SHP77 (cell line): ENCODE data around the gene FAM219A.
"Not testable (repeated sequence)": the region's sequence is repeated elsewhere in the genome, so short reads cannot be mapped to it uniquely, and the experiment has no call there.

Experiments used
- DNase-seq, 2 experiments: peaks; one replicate each; lab custom pipeline; 2025; lab: John Stamatoyannopoulos, UW

Gene FAM219A

GRCh38 chr9:34443533-34443932 lies 14.8 kb downstream of the FAM219A start:
- no peak for DNase-seq

DNA sequence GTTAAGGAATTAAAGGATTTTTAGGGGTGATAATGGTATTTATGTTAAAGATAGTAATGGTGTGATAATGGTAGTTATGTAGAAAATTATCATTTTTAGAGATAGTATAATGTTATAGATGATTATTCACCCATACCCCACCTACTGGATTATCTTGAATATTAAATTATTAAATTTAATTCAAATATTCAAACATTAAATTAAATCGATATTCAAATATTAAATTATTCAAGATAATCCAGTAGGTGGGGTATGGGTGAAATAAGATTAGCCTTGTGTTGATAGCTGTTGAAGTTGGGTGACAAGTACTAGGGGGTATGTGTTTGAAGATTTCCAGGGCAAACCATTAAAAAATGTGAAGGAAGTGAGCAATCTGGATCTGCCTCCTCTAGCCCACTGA lies 15.6 kb downstream of the FAM219A start:
- DNase-seq, result no peak

DNA sequence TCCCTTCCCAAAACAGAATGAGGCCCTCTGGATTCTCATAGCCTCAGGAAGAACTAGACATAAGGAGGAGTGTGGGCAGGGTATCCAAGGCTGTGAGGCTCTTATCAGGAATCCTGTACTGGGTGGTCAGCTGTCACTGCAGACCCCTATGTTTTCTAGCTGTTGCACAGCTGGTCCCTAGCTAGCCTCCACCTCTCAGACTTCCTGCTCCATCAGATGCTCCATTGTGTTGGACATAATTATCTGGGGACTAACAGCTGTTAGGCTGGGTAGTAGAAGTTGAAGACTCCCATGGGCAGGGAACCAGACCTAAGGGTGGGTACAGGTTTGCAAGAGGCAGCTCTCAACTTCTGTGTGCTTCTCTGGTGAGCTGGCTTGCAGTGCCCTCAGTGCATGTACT lies 18.4 kb downstream of the FAM219A start:
- DNase-seq, result no peak

DNA sequence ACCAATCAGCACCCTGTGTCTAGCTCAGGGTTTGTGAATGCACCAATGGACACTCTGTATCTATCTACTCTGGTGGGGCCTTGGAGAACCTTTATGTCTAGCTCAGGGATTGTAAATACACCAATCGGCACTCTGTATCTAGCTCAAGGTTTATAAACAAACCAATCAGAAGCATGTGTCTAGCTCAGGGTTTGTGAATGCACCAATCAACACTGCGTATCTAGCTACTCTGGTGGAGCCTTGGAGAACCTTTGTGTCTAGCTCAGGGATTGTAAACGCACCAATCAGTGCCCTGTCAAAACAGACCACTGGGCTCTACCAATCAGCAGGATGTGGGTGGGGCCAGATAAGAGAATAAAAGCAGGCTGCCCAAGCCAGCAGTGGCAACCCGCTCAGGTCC lies 19.9 kb downstream of the FAM219A start:
- not testable (repeated sequence) for DNase-seq

DNA sequence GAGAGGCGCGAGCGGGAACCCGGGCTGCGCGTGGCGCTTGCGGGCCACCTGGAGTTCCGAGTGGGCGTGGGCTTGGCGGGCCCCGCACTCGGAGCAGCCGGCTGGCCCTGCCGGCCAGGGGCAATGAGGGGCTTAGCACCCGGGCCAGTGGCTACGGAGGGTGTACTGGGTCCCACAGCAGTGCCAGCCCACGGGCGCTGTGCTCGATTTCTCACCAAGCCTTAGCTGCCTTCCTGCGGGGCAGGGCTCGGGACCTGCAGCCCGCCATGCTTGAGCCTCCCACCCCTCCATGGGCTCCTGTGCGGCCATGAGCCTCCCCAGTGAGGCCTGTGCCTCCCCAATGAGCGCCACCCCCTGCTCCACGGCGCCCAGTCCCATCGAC lies 20.5 kb downstream of the FAM219A start:
- DNase-seq, result not testable (repeated sequence)

DNA sequence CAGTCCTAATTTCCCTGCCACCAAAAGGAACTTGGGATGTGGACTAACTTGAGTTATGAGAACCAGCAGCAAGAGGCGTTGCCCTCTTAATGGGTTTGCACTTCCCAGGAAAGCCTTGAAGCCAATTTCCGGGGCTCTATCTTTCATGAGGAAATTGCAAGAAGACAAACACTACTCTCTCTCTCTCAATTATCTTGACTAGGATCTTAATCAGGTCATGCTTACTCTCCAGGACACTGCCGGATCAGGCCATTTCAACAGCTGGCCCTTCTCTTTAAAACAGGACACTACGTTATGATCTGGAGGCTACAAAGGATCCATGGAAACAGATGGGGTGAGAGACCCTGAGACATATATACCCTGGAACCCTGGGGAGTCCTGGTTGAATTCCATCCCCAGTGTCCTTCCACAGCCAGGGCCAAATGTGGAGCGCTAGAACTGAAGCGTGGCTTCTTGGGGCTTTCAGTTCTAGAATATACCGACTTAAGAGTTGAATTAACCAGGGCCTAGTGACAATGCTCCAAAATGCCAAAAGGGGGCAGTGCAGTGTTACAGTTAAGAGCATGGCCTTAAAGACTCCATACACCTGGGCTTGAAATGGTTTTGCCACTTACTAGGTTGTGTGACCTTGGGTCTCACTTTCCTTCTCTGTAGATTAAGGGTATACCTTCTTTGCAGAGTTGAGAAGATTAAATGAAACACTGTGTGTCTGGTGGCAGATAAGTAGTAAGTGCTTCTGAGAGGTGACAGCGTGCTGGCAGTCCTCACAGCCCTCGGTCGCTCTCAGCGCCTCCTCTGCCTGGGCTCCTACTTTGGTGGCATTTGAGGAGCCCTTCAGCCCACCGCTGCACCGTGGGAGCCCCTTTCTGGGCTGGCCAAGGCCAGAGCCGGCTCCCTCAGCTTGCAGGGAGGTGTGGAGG lies 21.1 kb downstream of the FAM219A start:
- DNase-seq, result peak in 1 of 2 experiments; percentile 33

DNA sequence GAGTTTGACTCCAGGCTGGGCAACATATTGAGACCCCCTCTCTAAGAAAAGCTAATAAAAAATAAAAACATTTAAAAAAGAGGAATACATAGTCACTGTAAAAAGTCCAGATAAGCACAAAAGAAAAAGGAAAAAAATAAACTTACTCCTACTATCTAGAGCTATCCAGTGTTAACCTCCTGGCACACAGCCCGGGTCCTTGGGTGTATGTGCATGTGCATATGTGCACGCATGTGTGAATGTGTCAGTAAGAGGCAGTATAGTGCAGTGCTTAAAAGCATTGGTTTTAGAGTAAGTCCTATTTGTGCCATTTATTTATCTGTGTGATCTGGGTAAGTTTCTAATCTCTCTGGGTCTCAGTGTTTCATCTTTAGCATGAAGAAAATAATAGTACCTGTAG lies 26.7 kb downstream of the FAM219A start:
- DNase-seq, result no peak

DNA sequence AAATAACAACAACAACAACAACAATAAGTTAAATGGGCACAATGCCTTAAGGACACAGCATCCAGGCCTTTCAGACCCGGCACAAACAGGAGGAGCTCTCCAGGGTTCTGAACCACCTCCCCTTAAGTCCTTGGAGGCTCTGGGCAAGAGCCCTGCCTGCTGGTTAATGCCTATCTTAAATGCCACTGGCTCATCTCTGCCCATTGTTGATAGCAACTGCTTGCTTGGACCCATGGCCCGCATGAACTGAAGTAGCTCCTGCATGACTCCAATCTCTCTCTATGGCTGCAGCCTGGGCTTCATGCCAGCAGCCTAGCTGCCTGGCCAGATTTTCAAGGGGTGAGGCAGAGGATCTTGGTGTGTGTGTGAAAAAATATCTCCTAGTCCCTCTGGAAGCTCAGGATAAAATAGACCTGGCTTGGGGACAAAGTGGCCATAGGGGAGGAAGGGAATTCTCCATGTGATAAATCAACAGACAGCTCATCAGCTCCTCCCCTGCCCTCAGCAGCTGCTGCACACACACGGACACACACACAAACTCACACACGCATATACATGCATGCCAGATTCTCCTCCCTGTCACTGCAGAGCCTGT lies 27.4 kb downstream of the FAM219A start:
- peak; percentile 49 to 70 for DNase-seq

- DNase-seq, result no peak
Observed at GRCh38 chr9:34428325-34428958, 29.9 kb downstream of the FAM219A start.

DNA sequence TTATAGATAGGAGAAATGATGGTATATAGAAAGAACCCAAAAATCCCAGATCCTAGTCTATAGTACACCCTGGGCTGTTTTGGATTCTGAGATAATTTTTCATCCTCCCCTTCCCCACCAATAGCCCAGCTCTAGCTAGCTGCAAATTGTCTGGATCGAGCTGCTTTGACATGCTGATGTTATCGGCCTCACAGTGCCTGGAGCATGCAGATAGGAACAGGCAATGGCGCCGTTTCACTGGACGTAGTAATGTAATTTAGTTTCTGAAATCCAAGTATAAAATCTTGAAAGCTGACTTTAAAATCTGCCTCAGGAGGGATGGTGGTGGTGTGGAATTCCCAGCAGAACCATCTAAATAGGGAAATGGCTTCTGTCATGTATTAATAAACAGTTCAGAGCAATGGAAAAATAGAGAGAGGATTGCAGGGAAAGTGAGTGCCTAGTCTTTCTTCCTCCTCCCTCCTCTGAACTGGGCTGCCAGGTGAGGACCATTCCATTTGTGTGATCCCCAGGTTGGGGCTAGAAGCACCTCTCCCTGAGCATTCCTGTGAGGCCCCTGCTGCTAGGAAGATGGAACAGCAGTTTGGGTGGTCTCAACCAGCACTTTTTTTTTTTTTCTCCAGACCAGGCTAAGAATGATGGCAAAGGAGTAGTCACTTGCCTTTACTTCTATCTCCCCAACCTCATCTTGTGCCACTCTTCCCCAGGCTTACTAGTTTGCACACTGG lies 31.9 kb downstream of the FAM219A start:
- no peak for DNase-seq

DNA sequence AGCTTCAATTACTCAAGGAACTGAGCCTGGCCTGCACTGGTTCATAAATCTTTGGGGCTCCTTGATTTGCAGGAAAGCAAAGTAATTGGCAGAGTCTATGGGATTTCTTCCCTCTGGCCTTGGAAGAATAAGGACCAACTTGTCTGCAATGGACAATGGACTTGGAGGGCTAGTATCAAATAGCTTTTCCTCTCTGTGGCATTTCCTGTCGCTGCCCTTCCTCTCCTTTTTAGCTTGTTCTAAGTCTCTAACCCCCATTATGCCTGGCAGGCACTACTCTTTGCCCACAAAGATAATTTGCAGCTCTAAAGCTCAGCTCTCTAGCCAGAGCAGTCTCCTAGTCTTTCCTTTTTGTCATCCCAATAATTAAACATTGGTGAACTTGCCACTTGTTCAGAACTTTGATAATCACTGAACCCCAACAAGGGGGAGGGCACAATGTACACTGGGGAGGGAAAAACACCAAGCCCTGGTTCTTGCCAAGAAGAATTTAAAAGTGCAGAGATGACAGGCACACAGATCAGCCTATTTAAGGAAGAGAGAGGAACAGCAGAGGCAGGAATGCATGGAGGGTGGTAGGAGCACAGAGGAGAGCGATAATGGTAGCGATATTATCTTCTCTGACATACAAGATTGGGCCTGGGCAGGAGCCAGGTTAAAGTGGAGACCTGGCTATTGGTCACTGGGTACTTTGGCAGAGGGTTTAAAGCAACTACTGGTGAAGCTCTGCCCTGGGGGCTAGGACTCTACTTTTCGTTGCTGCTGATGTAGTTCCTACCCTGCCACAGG lies 38.5 kb downstream of the FAM219A start:
- DNase-seq, result no peak

- no peak for DNase-seq
Observed at GRCh38 chr9:34417734-34418133, 40.6 kb downstream of the FAM219A start.

DNA sequence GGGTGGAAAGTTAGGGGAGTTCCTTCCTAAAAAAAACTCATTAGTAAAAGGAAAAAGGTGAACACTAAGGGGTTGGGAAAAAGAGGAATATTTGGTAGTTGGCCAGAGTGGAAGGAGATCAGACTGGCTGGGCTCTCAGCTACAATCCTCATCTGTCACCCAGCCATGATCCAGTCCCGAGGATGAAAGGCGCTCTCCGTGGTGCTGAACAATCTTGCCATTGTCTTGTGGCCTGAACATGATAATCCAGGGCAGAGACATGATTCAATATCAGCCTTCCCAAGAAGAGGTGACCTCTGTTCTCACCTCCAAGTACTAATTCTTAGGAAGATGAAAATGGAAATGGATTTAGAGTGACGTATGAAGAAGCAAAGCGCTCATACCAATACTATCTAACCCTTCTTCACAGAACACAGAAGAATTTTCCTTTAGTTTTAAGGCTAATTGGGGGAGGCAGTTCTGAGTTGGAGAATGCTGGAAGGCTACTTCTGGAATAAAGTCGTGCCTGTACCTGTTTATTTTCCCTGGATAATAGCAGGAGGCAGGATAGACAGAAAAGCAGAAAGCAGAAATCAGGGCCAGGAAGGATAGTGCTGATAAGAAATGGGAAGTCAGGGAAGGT lies 45.0 kb downstream of the FAM219A start:
- DNase-seq, result no peak

DNA sequence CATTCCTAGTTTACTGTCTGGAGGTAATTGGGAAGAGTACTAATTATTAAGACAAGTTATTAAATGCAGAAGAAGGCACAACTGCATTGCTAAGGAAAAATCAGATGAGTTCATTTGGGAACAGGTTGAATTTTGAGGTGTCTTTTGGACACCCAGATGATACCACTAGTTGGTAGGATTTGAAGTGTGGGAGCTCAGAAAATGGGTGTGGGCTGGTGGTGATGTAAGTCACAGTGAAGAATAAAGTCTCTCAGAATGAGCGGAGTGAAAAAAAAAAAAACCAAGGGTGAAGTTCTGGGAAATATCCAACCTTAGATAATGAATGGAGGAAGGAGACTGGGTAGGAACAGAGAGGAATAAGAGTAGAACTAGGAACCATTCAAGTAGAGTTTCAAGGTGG lies 46.0 kb downstream of the FAM219A start:
- no peak for DNase-seq

DNA sequence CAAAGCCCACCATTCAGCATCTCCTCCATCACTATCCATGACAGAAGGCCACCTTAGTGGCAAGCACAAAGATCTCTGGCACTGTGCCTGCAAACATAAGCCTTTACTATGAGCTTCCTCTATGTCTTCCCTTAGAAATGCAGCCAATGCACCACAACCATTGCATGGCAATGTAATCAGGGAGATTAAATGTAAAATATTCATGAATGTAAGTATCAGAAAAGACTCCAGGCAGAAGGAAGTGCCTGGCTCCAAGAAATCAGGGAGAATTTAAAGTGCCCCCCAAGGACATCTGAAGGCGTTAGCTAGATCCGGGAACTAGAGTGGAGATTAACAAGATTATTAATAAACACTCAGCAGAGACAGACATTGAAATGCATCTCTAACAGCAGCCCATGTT lies 49.2 kb downstream of the FAM219A start:
- no peak for DNase-seq

DNA sequence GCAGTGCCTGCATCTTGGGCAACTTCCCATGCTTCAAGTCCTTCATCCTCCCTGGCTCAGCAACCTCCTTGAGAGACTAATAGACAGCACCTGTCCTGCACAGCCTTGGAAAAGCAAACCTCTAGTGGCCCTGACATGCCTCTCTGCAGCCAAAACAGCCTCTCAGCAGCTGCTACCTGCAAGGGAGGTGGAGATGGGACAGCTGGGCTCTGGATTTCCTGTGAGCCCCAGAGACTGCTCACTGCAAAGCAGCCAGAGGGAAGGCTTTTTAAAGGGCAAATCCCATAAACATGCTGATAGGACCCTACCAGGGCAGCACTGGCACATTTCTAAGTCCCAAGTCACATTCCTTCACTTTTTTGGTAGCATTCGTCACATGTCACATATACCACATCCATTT lies 50.2 kb downstream of the FAM219A start:
- no peak for DNase-seq

- no peak for DNase-seq
Observed at GRCh38 chr9:34406219-34406618, 52.2 kb downstream of the FAM219A start.

DNA sequence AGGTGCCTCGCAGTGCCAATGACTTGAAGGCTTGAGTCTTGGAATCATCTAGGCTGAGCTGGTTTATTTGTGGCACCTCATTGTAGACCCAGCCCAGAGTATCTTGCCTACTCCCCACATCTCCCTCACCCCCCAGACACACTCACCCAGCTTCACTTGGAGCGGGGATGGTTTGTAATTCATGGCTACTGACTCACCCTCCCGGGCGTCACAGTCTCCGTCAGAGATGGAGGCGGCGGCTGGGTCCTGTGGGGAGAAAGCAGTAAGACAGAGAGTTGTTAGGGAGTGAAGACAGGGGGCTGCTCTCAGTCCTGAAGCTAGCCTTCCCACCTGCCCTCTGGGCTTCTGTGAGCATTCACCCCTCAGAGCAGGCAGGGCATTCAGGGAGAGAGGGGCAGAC lies 52.7 kb downstream of the FAM219A start:
- DNase-seq, result no peak

GRCh38 chr9:34403554-34404380 lies 54.6 kb downstream of the FAM219A start:
- peak; percentile 1 to 19 for DNase-seq
